Smooth muscle cell (in vitro differentiated cells): ENCODE measurements around the gene GATAD2A. TPM values are rescaled to one million over a fixed set of nuclear protein-coding genes. Genes with fewer than 3 reads are reported as not detected.

Experiments used
- DNase-seq: peaks from one replicate; lab custom pipeline; 2025; ENCODE audit not compliant: unreplicated experiment; lab: John Stamatoyannopoulos, UW
- H2AFZ ChIP-seq: fragments of 200-600 bp; sonication (generic); 2 replicates; pipeline ENCODE4 v1.6.0; 2016; ENCODE audit warnings: antibody characterized with exemption, low read depth, mild to moderate bottlenecking
- H3F3A ChIP-seq: fragments of 200-600 bp; sonication (generic); 2 replicates; pipeline ENCODE4 v1.6.0; 2017; ENCODE audit warnings: antibody characterized with exemption, low read depth
- H3K27ac ChIP-seq: fragments of 200-600 bp; sonication (generic); 2 replicates; pipeline ENCODE4 v1.5.1; 2016; ENCODE audit warnings: low read depth, mild to moderate bottlenecking
- H3K27me3 ChIP-seq: fragments of 200-600 bp; sonication (generic); 2 replicates; pipeline ENCODE4 v1.6.1; 2016; ENCODE audit warnings: low read depth, mild to moderate bottlenecking
- H3K36me3 ChIP-seq: fragments of 200-600 bp; sonication (generic); 2 replicates; pipeline ENCODE4 v1.5.1; 2016; ENCODE audit warnings: low read depth
- H3K4me1 ChIP-seq: fragments of 200-600 bp; sonication (generic); 2 replicates; pipeline ENCODE4 v1.5.1; 2016; ENCODE audit warnings: low read depth
- H3K4me2 ChIP-seq: fragments of 200-600 bp; sonication (generic); 2 replicates; pipeline ENCODE4 v1.6.0; 2016; ENCODE audit warnings: mild to moderate bottlenecking
- H3K4me3 ChIP-seq: fragments of 200-600 bp; sonication (generic); 2 replicates; pipeline ENCODE4 v1.5.1; 2016; ENCODE audit warnings: mild to moderate bottlenecking
- H3K79me2 ChIP-seq: fragments of 200-600 bp; sonication (generic); 2 replicates; pipeline ENCODE4 v1.6.0; 2016; ENCODE audit warnings: low read depth, mild to moderate bottlenecking
- H3K9ac ChIP-seq: fragments of 200-600 bp; sonication (generic); 2 replicates; pipeline ENCODE4 v1.6.0; 2016; ENCODE audit warnings: low read depth
- H3K9me3 ChIP-seq: fragments of 200-600 bp; sonication (generic); replicated peaks from 2 replicates; pipeline ENCODE4 v1.5.1; 2016; ENCODE audit warnings: low read depth
- H4K20me1 ChIP-seq: fragments of 200-600 bp; sonication (generic); 2 replicates; pipeline ENCODE4 v1.6.0; 2016; ENCODE audit warnings: low read depth
- WGBS: methylation state at CpG from one replicate; pipeline ENCODE4 v1.1.7; 2016; ENCODE audit warnings: low lambda C conversion rate; 5-methylcytosine and 5-hydroxymethylcytosine counted together
- polyA plus RNA-seq: library from polyadenylated mRNA; unstranded; fragments of >200 nt; fragmentation: Nextera tagmentation; extraction: Ambion mirVana; gene quantifications from 2 replicates; pipeline ENCODE4 v1.2.1, GENCODE V29; 2016
- total RNA-seq: library from RNA; depleted of rRNA; stranded (reverse); fragments of >200 nt; gene quantifications from 2 replicates; pipeline ENCODE4 v1.2.3, GENCODE V29; 2014
- TF ChIP-seq, protein P1 (sequence below): fragments of 200-600 bp; sonication (generic); IDR thresholded peaks from 2 replicates; pipeline ENCODE4 v1.5.1; 2017; ENCODE audit warnings: borderline replicate concordance, mild to moderate bottlenecking, antibody characterized with exemption; ENCODE audit not compliant: insufficient read depth, poor library complexity, severe bottlenecking

The GATAD2A gene
- total and polyA plus RNA-seq, 2 experiments from 2014 or later, result 26.8 to 27.0 TPM

DNA sequence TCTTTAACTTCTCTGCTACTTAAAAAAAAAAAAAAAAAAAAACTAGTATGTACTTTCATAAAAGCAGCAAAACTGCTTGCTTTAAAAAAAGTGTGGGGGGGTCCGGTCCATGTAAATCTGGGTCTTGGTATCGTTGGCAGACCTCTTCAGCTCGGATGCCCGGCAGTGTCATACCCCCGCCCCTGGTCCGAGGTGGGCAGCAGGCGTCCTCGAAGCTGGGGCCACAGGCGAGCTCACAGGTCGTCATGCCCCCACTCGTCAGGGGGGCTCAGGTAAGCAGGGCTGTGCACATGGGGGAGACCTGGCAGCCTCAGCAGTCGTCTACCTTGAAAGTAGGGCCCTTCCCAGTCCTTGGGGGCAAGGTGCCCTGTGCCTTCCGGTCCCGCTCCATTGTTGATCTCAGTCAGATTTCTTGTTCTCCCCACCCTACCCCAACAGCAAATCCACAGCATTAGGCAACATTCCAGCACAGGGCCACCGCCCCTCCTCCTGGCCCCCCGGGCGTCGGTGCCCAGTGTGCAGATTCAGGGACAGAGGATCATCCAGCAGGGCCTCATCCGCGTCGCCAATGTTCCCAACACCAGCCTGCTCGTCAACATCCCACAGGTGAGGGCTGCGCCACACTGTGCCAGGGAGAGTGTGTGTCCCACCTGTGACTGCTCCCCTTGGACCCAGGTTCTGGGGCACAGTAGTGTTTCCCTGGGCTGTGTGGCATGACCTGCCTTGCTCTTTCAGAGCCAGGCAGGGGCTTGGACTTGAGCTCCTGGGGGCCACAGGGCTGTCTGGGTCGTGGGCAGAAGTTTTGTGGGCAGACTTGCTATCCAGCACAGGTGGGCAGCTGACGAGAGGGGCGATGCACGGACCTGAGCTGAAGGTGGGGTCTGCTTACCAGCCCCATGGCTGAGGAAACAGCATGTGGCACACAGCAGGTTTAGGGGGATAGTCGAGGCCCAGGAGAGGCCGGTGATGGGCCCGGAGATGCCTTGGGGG is 90.4 kb downstream of the GATAD2A start:
- Histone ChIP-seq H3K27me3 (no peaks in the 10 kb centered on the region), H3K79me2 (peaks cover 24% of the 10 kb centered on the region), H4K20me1 (peaks cover 21% of the 10 kb centered on the region)

DNA sequence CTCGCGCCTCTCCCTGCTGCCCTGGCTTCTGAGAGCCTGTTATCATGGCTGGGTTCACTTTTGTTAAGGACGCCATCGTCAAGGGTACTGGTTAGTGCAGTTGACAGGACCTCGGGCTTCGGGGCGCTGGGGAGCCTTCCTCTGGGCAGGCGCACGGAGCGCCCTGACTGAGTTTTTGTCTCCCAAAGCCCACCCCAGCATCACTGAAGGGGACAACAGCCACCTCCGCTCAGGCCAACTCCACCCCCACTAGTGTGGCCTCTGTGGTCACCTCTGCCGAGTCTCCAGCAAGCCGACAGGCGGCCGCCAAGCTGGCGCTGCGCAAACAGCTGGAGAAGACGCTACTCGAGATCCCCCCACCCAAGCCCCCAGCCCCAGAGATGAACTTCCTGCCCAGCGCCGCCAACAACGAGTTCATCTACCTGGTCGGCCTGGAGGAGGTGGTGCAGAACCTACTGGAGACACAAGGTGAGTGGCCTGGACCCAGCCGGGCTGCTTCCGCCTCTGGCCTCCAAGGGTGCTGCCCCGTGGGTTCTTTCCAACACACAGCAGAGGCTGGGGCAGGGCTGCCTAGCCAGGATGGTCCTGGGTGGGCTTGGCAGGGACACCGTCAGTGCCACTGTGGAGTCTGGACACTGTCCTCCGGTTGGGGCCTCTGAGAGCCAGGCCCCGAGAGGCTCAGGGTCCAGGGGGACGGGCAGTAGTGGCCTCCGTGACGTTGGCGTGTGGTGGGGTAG is 92.9 kb downstream of the GATAD2A start:
- Histone ChIP-seq H3K27me3 (no peaks in the 10 kb centered on the region), H3K4me1 (no peaks in the 10 kb centered on the region), H3F3A (no peaks in the 10 kb centered on the region), H3K27ac (no peak overlapping the region), H3K4me3 (no peak overlapping the region), H2AFZ (no peak overlapping the region), H3K36me3 (no peaks in the 10 kb centered on the region), H3K9ac (no peak overlapping the region), H3K9me3 (no peaks in the 10 kb centered on the region), H3K4me2 (no peak overlapping the region), H4K20me1 (peaks cover 7% of the 10 kb centered on the region), H3K79me2 (peaks cover 18% of the 10 kb centered on the region)
- TF ChIP-seq, protein P1, sequence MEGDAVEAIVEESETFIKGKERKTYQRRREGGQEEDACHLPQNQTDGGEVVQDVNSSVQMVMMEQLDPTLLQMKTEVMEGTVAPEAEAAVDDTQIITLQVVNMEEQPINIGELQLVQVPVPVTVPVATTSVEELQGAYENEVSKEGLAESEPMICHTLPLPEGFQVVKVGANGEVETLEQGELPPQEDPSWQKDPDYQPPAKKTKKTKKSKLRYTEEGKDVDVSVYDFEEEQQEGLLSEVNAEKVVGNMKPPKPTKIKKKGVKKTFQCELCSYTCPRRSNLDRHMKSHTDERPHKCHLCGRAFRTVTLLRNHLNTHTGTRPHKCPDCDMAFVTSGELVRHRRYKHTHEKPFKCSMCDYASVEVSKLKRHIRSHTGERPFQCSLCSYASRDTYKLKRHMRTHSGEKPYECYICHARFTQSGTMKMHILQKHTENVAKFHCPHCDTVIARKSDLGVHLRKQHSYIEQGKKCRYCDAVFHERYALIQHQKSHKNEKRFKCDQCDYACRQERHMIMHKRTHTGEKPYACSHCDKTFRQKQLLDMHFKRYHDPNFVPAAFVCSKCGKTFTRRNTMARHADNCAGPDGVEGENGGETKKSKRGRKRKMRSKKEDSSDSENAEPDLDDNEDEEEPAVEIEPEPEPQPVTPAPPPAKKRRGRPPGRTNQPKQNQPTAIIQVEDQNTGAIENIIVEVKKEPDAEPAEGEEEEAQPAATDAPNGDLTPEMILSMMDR, result no peak
- no peak for DNase-seq
- 98% methylated on average over 33 of the region's 33 CpGs for WGBS

More for the DNA sequence above, 90.4 kb downstream of the GATAD2A start:
- Histone ChIP-seq H3K9me3 (no peaks in the 10 kb centered on the region), H2AFZ (no peak overlapping the region), H3K4me3 (no peak overlapping the region), H3K4me2 (no peak overlapping the region), H3K36me3 (no peaks in the 10 kb centered on the region), H3K4me1 (no peaks in the 10 kb centered on the region), H3K9ac (no peak overlapping the region), H3K27ac (no peak overlapping the region), H3F3A (no peaks in the 10 kb centered on the region)
- TF ChIP-seq, protein P1, result no peak
- 96% methylated on average over 30 of the region's 30 CpGs for WGBS
- DNase-seq, result no peak

DNA sequence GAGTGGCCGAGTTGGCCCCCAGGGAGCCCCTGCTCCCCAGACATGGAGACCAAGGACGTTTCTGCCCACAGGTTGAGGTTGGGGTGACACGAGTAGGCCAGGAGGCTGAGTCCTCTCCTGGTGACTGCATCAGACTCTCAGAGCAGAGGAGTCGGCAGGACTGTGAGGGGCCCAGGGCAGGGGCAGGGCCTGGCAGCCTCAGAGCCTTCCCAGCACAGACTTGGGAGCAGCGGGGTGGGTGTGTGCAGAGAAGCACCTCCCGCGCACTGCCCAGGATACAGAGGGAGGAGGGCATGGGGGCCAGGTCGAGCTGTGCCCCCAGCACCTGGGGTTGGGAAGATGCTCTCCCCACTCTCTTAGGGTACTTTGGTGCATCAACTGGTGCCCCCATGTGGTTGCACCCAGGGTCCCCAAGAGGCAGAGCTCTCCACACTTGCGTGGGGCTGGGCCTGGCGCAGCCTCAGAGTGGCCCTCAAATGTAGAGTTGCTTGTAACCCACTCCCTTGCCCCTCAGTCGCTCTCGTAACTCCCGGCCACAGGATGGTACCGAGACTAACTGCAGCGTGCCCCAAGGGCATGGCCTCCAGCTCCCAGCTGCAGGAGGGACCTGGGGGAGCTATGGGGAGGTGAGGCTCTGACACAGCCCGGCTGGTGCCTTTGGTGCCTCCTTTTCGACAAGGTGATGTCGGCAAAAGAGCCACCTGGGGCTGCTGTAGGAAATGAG is 94.0 kb downstream of the GATAD2A start:
- H3K4me2 ChIP-seq, result no peak overlapping the region
- no peaks in the 10 kb centered on the region for H3K36me3 ChIP-seq
- no peaks in the 10 kb centered on the region for H3K9me3 ChIP-seq
- H3K4me1 ChIP-seq, result no peaks in the 10 kb centered on the region
- 92% methylated on average over 18 of the region's 18 CpGs for WGBS
- H2AFZ ChIP-seq, result no peak overlapping the region
- H3K27me3 ChIP-seq, result no peaks in the 10 kb centered on the region
- H3F3A ChIP-seq, result no peaks in the 10 kb centered on the region
- H3K79me2 ChIP-seq, result peaks cover 18% of the 10 kb centered on the region
- no peaks in the 10 kb centered on the region for H4K20me1 ChIP-seq
- DNase-seq, result no peak
- TF ChIP-seq, protein P1, result no peak
- H3K27ac ChIP-seq, result no peak overlapping the region
- no peak overlapping the region for H3K9ac ChIP-seq
- H3K4me3 ChIP-seq, result no peak overlapping the region
